Left ventricle myocardium inferior (tissue), 1 donor: ENCODE data around the gene TXNDC12. TPM values are rescaled to one million over a fixed set of nuclear protein-coding genes. Genes with fewer than 3 reads are reported as not detected.

ENCODE experiments used
- DNase-seq: peaks from one replicate; pipeline ENCODE4 v3.0.0-alpha.2; 2020
- H3K27ac ChIP-seq: fragments of 200-600 bp; replicated peaks from 2 replicates; pipeline ENCODE4 v1.8.0; 2021
- H3K27me3 ChIP-seq: fragments of 200-600 bp; 2 replicates; pipeline ENCODE4 v1.8.0; 2021; ENCODE audit warnings: low read depth
- H3K36me3 ChIP-seq: fragments of 200-600 bp; 2 replicates; pipeline ENCODE4 v1.8.0; 2021
- H3K4me1 ChIP-seq: fragments of 200-600 bp; 2 replicates; pipeline ENCODE4 v1.8.0; 2021
- H3K4me3 ChIP-seq: fragments of 200-600 bp; 2 replicates; pipeline ENCODE4 v1.8.0; 2021; ENCODE audit warnings: mild to moderate bottlenecking, moderate library complexity
- H3K9me3 ChIP-seq: fragments of 200-600 bp; replicated peaks from 2 replicates; pipeline ENCODE4 v1.8.0; 2021
- intact Hi-C: fragments of 100-400 bp; cut with micrococcal nuclease; formaldehyde crosslinking; loops from one replicate; pipeline ENCODE4 v1.11.0; 2022
- total RNA-seq: library from RNA; stranded (reverse); fragmentation: NEBNext Ultra II Directional; extraction: Animal tissue kit (Norgen Biotek cat#: 25700); gene quantifications from one replicate; pipeline ENCODE4 v1.2.1, GENCODE V29; 2021
- TF ChIP-seq, protein P1 (sequence below): fragments of 200-600 bp; IDR thresholded peaks from 2 replicates; pipeline ENCODE4 v1.8.0; 2021; ENCODE audit warnings: antibody characterized with exemption, mild to moderate bottlenecking, borderline replicate concordance
- donor health status: DM: no; HTN: yes; CAD: no; lungs with severe emphysema.

TXNDC12 gene
- total RNA-seq, 1 donor from 2014 or later: 25.7 TPM

DNA sequence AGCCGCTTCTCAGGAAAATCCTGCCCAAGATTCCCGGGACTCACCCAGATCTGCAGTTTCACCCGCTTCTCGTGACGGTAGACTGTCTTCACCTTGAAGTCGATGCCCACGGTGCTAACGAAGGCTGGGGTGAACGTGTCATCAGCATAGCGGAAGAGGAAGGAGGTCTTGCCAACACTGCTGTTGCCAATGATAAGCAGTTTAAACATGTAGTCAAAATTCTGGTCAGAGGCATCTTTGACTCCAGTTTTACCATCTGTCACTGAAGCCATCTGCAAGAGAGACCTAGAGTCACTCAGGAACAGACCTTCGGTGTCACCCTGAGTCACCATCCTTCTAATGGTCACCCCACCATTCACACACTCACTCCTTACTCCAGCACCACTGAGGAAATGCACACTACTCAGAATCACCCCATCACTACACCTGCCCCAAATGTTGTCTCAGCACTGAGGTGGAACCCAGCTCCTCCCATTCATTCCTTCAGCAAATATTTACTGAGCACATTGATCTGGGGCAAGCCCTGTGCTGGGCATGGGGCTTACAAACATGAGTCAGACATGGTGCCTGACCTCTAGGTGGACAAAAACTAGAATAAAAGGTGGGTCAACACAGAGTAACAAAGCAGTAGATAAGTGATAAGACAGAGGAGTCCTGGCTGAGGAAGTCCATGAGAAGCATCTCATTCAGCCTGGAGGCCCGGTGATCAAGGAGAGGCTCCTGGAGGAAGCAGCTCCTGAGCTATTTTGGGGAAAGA is 78.0 kb downstream of the TXNDC12 start:
- Histone ChIP-seq H3K4me1 (no peaks in the 10 kb centered on the region), H3K9me3 (no peaks in the 10 kb centered on the region), H3K36me3 (no peaks in the 10 kb centered on the region), H3K27me3 (peaks cover 4% of the 10 kb centered on the region), H3K4me3 (no peak overlapping the region), H3K27ac (no peak overlapping the region)
- DNase-seq: no peak
- intact Hi-C loops: no loop called here
- TF ChIP-seq, protein P1, sequence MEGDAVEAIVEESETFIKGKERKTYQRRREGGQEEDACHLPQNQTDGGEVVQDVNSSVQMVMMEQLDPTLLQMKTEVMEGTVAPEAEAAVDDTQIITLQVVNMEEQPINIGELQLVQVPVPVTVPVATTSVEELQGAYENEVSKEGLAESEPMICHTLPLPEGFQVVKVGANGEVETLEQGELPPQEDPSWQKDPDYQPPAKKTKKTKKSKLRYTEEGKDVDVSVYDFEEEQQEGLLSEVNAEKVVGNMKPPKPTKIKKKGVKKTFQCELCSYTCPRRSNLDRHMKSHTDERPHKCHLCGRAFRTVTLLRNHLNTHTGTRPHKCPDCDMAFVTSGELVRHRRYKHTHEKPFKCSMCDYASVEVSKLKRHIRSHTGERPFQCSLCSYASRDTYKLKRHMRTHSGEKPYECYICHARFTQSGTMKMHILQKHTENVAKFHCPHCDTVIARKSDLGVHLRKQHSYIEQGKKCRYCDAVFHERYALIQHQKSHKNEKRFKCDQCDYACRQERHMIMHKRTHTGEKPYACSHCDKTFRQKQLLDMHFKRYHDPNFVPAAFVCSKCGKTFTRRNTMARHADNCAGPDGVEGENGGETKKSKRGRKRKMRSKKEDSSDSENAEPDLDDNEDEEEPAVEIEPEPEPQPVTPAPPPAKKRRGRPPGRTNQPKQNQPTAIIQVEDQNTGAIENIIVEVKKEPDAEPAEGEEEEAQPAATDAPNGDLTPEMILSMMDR: no peak

DNA sequence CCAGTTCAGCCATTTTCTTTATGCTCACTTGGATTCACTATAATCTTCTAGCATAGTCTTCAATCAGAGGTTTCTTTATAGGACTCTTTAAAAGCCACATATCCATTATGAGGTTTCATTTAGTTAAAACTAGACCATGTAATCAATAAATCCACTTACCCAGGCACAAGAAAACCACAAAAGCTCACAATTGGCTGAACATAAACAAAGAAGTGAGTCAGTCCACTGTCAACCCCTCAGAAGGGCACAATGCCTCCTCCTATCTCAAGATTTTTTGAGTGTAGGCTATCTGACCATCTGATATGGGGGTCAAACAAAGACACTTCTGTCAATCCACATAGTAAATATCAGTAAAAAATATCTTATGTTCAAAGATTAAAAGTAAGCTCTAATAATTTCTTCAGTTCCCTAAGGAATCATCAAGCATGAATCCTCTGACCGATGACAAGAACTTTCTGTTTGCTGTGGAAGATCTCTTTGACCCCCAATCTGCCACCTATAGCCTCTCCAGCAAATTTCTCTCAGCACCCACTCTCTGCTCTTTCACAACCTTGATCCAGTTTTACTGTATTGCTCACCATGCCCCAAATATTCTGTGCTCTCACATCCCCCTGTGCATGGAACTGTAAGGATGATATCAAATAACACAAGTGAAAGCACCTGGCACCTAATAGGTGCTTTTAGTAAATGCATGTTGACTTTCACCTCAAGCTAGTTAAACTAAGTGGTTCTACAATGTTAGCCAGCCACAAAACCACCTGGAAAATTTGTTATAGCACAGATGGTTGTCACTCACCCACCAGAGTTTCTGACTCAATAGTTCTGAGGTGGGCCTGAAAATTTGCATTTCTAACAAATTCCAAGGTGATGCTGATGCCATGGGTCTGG is 81.2 kb downstream of the TXNDC12 start:
- no peaks in the 10 kb centered on the region for H3K4me1 ChIP-seq

More for the DNA sequence above, 81.2 kb downstream of the TXNDC12 start:
- Histone ChIP-seq H3K9me3 (no peaks in the 10 kb centered on the region), H3K27ac (no peak overlapping the region), H3K27me3 (peaks cover 16% of the 10 kb centered on the region), H3K4me3 (no peak overlapping the region), H3K36me3 (no peaks in the 10 kb centered on the region)
- TF ChIP-seq, protein P1: no peak
- intact Hi-C loops: no loop called here
- no peak for DNase-seq

Other genes with a start within 250 kb of the TXNDC12 start
- 130 TPM for gene NRDC, start 176.5 kb downstream of the TXNDC12 start, total RNA-seq
- not detected for gene RAB3B, start 64.5 kb downstream of the TXNDC12 start, total RNA-seq
- gene KTI12, start 21.4 kb downstream of the TXNDC12 start, total RNA-seq: 3.2 TPM
- gene BTF3L4, start 1.1 kb upstream of the TXNDC12 start, total RNA-seq: 25.9 TPM
- 17.9 TPM for gene ZFYVE9, start 86.9 kb upstream of the TXNDC12 start, total RNA-seq